GM23248 (cell line): Measurements from ENCODE around the gene HIGD2A. TPM values are rescaled to one million over a fixed set of nuclear protein-coding genes. Genes with fewer than 3 reads are reported as not detected.

ENCODE experiments used
- DNase-seq: peaks from one replicate; pipeline ENCODE4 v3.0.0-alpha.2; 2015
- H2AFZ ChIP-seq: fragments of 200-600 bp; sonication (generic); 2 replicates; pipeline ENCODE4 v1.6.1; 2016; ENCODE audit warnings: antibody characterized with exemption
- H3F3A ChIP-seq: fragments of 200-600 bp; sonication (generic); 2 replicates; pipeline ENCODE4 v1.6.1; 2016; ENCODE audit warnings: mild to moderate bottlenecking, antibody characterized with exemption, mixed run types; ENCODE audit not compliant: insufficient read depth
- H3K27ac ChIP-seq: fragments of 200-600 bp; sonication (generic); 2 replicates; pipeline ENCODE4 v1.5.1; 2016; ENCODE audit warnings: mild to moderate bottlenecking
- H3K27me3 ChIP-seq: fragments of 200-600 bp; sonication (generic); replicated peaks from 2 replicates; pipeline ENCODE4 v1.6.1; 2016; ENCODE audit warnings: mild to moderate bottlenecking; ENCODE audit not compliant: insufficient read depth
- H3K36me3 ChIP-seq: fragments of 200-600 bp; sonication (generic); 2 replicates; pipeline ENCODE4 v1.6.1; 2016; ENCODE audit warnings: low read depth, mild to moderate bottlenecking
- H3K4me1 ChIP-seq: fragments of 200-600 bp; sonication (generic); 2 replicates; pipeline ENCODE4 v1.6.1; 2016; ENCODE audit warnings: mild to moderate bottlenecking; ENCODE audit not compliant: insufficient read depth
- H3K4me2 ChIP-seq: fragments of 200-600 bp; sonication (generic); one replicate; pipeline ENCODE4 v1.6.1; 2016; ENCODE audit warnings: mild to moderate bottlenecking; ENCODE audit not compliant: unreplicated experiment
- H3K4me3 ChIP-seq: fragments of 200-600 bp; sonication (generic); 2 replicates; pipeline ENCODE4 v1.5.1; 2016; ENCODE audit warnings: mild to moderate bottlenecking
- H3K79me2 ChIP-seq: fragments of 200-600 bp; sonication (generic); 2 replicates; pipeline ENCODE4 v1.6.1; 2016; ENCODE audit warnings: mild to moderate bottlenecking; ENCODE audit not compliant: insufficient read depth
- H3K9ac ChIP-seq: fragments of 200-600 bp; sonication (generic); 2 replicates; pipeline ENCODE4 v1.6.1; 2016; ENCODE audit warnings: mild to moderate bottlenecking
- H3K9me2 ChIP-seq: fragments of 200-600 bp; sonication (generic); 2 replicates; pipeline ENCODE4 v1.6.1; 2016; ENCODE audit warnings: mixed run types, mild to moderate bottlenecking, moderate library complexity; ENCODE audit not compliant: insufficient read depth
- H3K9me3 ChIP-seq: fragments of 200-600 bp; sonication (generic); one replicate; pipeline ENCODE4 v1.6.1; 2017; ENCODE audit warnings: low read depth
- H4K20me1 ChIP-seq: fragments of 200-600 bp; sonication (generic); 2 replicates; pipeline ENCODE4 v1.6.0; 2016; ENCODE audit not compliant: insufficient read depth
- EZH2 ChIP-seq: fragments of 200-600 bp; sonication (generic); IDR thresholded peaks from 2 replicates; pipeline ENCODE4 v1.6.1; 2018; ENCODE audit warnings: antibody characterized with exemption, mild to moderate bottlenecking; ENCODE audit not compliant: insufficient read depth, poor library complexity, severe bottlenecking
- EZH2phosphoT487 ChIP-seq: fragments of 200-600 bp; sonication (generic); IDR thresholded peaks from 2 replicates; pipeline ENCODE4 v1.6.1; 2018; ENCODE audit warnings: antibody characterized with exemption, moderate library complexity, mild to moderate bottlenecking, low read depth; ENCODE audit not compliant: insufficient read depth
- WGBS, 2 experiments: methylation state at CpG; one replicate each; pipeline ENCODE4 v1.1.6; 2015 to 2017; ENCODE audit warnings: low lambda C conversion rate in 2 of 2, low coverage in 1 of 2; ENCODE audit errors: missing lambda C conversion rate in 2 of 2; 5-methylcytosine and 5-hydroxymethylcytosine counted together
- in situ Hi-C: fragments of 300-500 bp; cut with MboI; formaldehyde crosslinking; loops from 2 replicates; pipeline ENCODE4 v1.15.0; 2020
- polyA plus RNA-seq: library from polyadenylated mRNA; unstranded; fragments of >200 nt; fragmentation: Nextera tagmentation; extraction: Ambion mirVana; gene quantifications from 2 replicates; pipeline ENCODE4 v1.2.1, GENCODE V29; 2016
- total RNA-seq: library from RNA; depleted of rRNA; stranded (reverse); fragments of >200 nt; shearing (Covaris generic); gene quantifications from 2 replicates; pipeline ENCODE4 v1.2.3, GENCODE V29; 2014

Gene HIGD2A
- total and polyA plus RNA-seq, 2 experiments from 2014 or later, result 72.1 to 117 TPM

- no peak for DNase-seq
- TF ChIP-seq EZH2 (no peak), EZH2phosphoT487 (no peak)
- Histone ChIP-seq H3K79me2 (peaks cover 17% of the 10 kb centered on the region), H3K4me3 (no peak overlapping the region), H3K9me2 (no peaks in the 10 kb centered on the region), H3K36me3 (0 out of 2 replicates have a peak, but pooled peaks cover 3% of the 10 kb centered on the region), H3K9me3 (no peaks in the 10 kb centered on the region), H3K9ac (no peak overlapping the region), H3K4me2 (no peak overlapping the region), H3K27me3 (no peaks in the 10 kb centered on the region), H3K4me1 (peaks cover 5% of the 10 kb centered on the region; the same call in 1 of the 2 replicates), H3F3A (peaks cover 13% of the 10 kb centered on the region), H2AFZ (no peak overlapping the region), H3K27ac (no peak overlapping the region), H4K20me1 (no peaks in the 10 kb centered on the region)
- in situ Hi-C loops, result no loop called here
- WGBS, 2 experiments, result 87 to 91% methylated on average over 9 of the region's 9 CpGs
Observed at GRCh38 chr5:176394096-176394495, 5.5 kb downstream of the HIGD2A start.

- Histone ChIP-seq H3K27ac (no peak overlapping the region), H3K4me2 (no peak overlapping the region), H2AFZ (no peak overlapping the region), H3K4me3 (no peak overlapping the region), H3K9me3 (no peaks in the 10 kb centered on the region), H3F3A (peaks cover 6% of the 10 kb centered on the region; the same call in 1 of the 2 replicates), H3K36me3 (0 out of 2 replicates have a peak, but pooled peaks cover 3% of the 10 kb centered on the region), H3K4me1 (no peaks in the 10 kb centered on the region), H3K79me2 (peaks cover 15% of the 10 kb centered on the region), H3K9ac (no peak overlapping the region), H3K27me3 (no peaks in the 10 kb centered on the region), H4K20me1 (no peaks in the 10 kb centered on the region), H3K9me2 (no peaks in the 10 kb centered on the region)
- in situ Hi-C loops, result no loop called here
- WGBS, 2 experiments, result 84 to 85% methylated on average over 10 to 11 of the region's 11 CpGs
- TF ChIP-seq EZH2phosphoT487 (no peak), EZH2 (no peak)
- no peak for DNase-seq
Observed at GRCh38 chr5:176394881-176395675, 6.5 kb downstream of the HIGD2A start.

DNA sequence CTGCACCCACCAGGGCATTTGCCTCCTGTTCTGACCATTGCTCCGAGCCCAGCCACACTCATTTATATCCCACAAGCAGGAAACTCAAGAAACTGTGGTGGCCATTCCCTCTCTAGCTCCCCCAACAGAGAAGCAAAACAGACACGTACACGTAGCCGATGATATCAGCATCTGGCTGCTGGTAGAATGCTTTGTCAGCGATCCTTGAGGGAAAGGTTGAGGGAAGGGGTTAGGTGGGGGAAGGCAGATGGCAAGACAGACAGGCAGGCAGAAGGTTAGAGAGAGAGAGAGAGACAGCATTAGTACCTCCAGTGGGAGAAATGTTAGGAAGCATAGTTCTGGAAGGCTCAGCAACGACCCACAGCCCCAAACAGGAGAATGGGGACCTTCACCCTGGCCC, 7.8 kb downstream of the HIGD2A start:
- H3K9me2 ChIP-seq, result no peaks in the 10 kb centered on the region
- 68 to 69% methylated on average over 6 of the region's 6 CpGs for WGBS, 2 experiments
- no peaks in the 10 kb centered on the region for H4K20me1 ChIP-seq
- no peak for DNase-seq
- no peaks in the 10 kb centered on the region for H3K9me3 ChIP-seq
- H3K4me1 ChIP-seq, result no peaks in the 10 kb centered on the region
- H3K4me2 ChIP-seq, result no peak overlapping the region
- no peaks in the 10 kb centered on the region for H3K36me3 ChIP-seq
- TF ChIP-seq EZH2phosphoT487, result no peak
- TF ChIP-seq EZH2, result no peak
- peaks cover 4% of the 10 kb centered on the region; the same call in 1 of the 2 replicates for H3K79me2 ChIP-seq
- H3K27ac ChIP-seq, result no peak overlapping the region
- H3F3A ChIP-seq, result no peaks in the 10 kb centered on the region
- in situ Hi-C loops, result no loop called here
- no peak overlapping the region for H3K4me3 ChIP-seq
- no peak overlapping the region for H2AFZ ChIP-seq
- no peaks in the 10 kb centered on the region for H3K27me3 ChIP-seq
- no peak overlapping the region for H3K9ac ChIP-seq

DNA sequence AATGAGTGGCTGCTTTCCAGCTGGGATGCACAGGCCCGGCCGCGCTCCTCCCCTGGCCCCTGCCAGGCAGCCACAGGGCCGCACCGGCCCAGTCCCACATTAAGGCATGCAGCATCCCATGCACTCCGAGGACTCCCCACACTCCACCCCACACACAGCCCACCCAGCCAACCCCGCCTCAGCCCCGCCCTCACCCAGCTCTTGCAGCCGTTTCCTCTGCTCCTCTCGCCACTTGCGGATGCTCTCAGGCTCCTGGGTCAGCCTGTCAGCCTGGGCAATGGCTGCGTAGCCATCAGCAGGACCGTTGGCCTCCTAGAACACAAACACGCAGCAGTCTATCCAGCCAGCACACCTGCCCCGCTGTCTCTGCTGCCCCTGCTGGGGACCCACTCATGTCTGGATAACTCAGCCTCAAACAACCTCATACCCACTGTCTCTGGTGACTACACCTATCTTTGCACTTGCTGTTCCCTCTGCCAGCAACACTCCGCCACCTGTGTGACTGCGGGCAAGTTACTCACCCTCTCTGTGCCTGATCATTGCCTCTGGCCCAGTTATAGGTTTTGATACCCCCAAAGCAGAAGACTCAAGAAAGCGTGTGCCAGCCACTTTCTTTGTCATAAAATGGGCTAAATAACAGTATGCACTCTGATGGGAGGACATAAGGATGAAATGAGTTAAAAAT, 9.3 kb downstream of the HIGD2A start:
- Histone ChIP-seq H2AFZ (no peak overlapping the region), H4K20me1 (no peaks in the 10 kb centered on the region), H3K4me3 (no peak overlapping the region), H3K36me3 (no peaks in the 10 kb centered on the region), H3K4me1 (no peaks in the 10 kb centered on the region), H3F3A (no peaks in the 10 kb centered on the region), H3K4me2 (no peak overlapping the region), H3K9ac (no peak overlapping the region), H3K79me2 (0 out of 2 replicates have a peak, but pooled peaks cover 4% of the 10 kb centered on the region), H3K27ac (no peak overlapping the region), H3K9me3 (no peaks in the 10 kb centered on the region), H3K27me3 (no peaks in the 10 kb centered on the region), H3K9me2 (no peaks in the 10 kb centered on the region)
- TF ChIP-seq EZH2 (no peak), EZH2phosphoT487 (no peak)
- no peak for DNase-seq
- in situ Hi-C loops, result no loop called here
- 93 to 94% methylated on average over 11 to 18 of the region's 18 CpGs for WGBS, 2 experiments
